ENCODE measurements around the gene STX4. TPM values are rescaled to one million over a fixed set of nuclear protein-coding genes. Genes with fewer than 3 reads are reported as not detected.

The STX4 gene
- total RNA-seq, 1 donor from 2014 or later = 26.1 TPM

DNA sequence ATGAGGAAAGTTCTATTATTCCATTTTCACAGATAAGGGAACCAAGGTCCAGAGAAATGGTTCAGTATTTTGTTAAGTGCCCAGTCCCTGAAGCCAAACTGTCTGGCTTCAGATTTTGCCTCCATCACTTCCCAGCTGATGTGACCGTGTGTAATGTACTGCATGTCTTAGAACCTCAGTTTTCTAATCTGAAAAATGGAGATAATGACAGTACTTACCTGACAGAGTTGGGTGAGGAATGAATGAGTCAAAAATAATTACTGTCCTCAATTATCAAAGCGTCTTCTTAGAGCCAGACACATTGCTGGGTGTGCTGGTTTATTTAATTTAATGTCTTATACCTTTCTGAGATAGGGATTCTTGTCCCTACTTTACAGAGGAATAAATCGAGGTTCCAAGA is 34.0 kb downstream of the STX4 start:
- TF ChIP-seq, protein P1, sequence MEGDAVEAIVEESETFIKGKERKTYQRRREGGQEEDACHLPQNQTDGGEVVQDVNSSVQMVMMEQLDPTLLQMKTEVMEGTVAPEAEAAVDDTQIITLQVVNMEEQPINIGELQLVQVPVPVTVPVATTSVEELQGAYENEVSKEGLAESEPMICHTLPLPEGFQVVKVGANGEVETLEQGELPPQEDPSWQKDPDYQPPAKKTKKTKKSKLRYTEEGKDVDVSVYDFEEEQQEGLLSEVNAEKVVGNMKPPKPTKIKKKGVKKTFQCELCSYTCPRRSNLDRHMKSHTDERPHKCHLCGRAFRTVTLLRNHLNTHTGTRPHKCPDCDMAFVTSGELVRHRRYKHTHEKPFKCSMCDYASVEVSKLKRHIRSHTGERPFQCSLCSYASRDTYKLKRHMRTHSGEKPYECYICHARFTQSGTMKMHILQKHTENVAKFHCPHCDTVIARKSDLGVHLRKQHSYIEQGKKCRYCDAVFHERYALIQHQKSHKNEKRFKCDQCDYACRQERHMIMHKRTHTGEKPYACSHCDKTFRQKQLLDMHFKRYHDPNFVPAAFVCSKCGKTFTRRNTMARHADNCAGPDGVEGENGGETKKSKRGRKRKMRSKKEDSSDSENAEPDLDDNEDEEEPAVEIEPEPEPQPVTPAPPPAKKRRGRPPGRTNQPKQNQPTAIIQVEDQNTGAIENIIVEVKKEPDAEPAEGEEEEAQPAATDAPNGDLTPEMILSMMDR (conservative IDR thresholded peaks at IDR 0.05; ENCODE audit: low read depth, low read length) = no peak
- DNase-seq (ENCODE audit: low read depth) = no peak
- no peak overlapping the region for H3K4me3 ChIP-seq (ENCODE audit: low read depth, low read length)

DNA sequence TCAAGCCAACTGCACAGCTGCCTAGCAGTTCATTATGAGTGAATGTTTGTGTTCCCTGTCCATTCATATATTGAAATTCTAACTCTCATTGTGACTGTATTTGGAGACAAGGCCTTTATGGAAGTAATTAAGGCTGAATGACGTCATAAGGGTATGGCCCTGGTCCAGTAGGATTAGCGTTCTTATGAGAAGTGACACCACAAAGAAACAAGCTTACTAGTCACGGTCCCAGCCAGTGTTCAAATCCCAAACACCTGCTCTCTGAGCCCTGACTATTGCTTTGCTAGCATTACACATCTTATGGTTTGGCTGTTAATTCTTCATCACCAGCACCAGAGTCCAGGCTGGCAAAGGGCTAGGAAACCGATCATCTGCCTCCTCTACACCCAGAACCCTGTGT is 38.5 kb downstream of the STX4 start:
- no peak for DNase-seq (ENCODE audit: low read depth)
- TF ChIP-seq, protein P1 (conservative IDR thresholded peaks at IDR 0.05; ENCODE audit: low read depth, low read length) = no peak
- peak overlapping the region; percentile 81 for H3K4me3 ChIP-seq (ENCODE audit: low read depth, low read length)

DNA sequence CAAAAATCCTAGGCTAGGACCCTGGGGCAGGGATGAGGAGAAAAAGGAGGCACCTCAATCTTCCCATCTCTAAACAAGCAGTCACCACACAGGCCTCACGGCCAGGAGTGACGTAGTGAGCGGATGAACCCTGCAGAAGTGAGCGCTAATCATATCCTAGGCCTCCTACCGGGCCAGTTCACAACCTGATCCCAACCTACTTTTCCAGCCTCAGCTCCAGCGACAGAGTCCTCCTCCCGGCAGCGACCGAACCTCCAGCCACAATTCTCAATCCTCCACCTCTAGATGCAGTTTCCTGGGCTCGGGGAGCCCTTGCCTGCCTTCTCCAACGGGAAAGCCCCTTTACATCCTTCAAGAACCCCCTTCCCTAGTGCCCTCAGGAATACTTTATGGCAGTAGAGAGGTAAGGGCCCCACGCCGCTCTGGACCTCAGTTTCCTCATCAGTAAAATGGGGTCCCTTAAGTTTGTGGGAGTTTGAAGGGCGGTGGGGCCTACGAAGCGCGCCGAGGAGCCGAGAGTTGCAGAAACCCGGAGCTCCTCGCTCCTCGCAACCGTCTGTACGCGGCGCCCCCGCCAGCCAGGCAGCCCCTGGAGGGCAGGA is 39.3 kb downstream of the STX4 start:
- no peak for DNase-seq (ENCODE audit: low read depth)
- TF ChIP-seq, protein P1 (conservative IDR thresholded peaks at IDR 0.05; ENCODE audit: low read depth, low read length) = peak; percentile 2
- peak overlapping the region; percentile 81 for H3K4me3 ChIP-seq (ENCODE audit: low read depth, low read length)

DNA sequence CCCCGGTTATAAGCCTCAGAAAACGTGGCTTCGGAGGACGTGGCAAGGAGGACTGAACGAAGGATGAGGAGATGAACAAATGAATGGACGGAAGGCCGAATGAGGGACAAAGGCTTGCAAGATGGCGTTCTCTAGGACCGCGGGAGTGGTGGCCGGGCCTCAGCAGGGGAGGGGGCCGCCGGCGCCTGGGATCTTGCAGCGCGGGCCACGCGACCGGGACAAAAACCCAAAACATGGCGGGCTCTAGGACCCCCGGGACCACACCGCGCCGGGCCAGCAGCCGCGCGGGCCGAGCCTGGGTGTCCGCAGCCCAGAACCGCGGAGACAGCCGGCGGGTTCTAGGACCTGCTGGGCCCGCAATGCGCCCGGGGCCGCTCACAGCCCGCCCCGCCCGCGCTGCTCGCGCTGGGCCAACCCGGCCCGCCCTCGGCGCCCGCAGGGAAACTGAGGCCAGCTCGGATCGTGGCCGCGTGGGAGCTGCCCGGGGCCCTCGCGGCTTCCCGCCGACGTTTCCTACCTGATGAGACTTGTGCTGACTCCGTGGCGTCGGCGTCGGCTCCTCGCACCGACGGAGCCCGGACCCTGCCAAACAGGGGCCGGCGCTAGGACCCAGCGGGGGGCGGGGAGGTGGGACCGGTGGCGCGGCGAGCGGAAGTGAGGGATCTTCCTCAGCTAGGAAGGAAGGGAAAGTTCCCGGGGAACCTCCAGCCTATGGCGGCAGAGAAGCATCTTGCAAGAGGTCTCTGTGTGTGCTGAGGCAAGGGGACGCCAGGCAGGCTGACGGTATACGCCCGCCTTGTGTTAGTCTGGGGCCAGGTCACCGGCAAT is 40.0 kb downstream of the STX4 start:
- no peak for DNase-seq (ENCODE audit: low read depth)
- TF ChIP-seq, protein P1 (conservative IDR thresholded peaks at IDR 0.05; ENCODE audit: low read depth, low read length) = no peak
- peak overlapping the region; percentile 81 for H3K4me3 ChIP-seq (ENCODE audit: low read depth, low read length)

DNA sequence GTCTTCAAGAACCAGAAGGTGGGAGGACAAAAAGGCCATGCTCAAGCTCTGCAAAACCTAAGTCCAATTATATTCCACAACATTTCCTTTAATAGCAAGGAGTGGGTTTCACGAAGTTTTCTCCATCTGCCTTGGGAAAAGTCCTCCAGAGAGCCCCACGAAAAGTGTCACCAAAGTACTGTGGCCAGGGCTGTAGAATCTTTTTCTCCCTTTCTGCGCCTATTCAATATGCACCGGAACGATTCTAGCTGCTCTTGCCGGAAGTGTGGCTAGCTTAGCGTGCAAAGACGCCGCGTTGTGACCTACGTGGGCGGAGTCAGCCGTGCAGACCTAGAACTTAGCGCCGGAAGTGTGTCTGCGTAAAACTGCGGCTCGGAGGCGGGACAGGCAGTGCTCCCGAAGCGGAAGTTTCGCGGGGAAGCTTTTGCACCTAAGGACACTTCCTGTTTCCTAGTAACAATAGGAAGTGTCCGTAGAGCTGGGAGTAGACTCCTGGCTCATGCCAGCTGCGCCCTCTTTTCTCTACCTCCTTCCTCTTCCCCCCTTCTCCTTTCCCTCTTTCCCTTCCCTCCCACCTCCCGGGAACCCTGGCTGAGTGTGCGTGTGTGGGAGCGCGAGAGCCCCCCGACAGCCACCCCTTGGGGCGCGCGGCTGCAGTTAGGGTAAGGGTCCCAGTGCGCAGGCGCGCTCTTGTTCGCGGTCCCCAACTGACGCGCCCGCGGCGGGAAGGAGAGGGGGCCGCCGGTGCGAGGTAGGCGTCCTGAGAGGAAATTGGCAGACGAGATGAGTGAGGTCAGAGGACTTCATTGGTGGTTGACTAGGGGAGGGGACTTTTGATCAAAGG is 40.8 kb downstream of the STX4 start, which contains the start of the genes ZNF646 and ZNF668:
TSS of gene ZNF646 (plus strand) at position 453 of the 844 bp plus-strand sequence. CDS start 1,903 bp downstream, outside the sequence.
TSS of gene ZNF668 (minus strand) at position 271 of the 844 bp plus-strand sequence. CDS start 9,781 bp downstream, outside the sequence.
- DNase-seq (ENCODE audit: low read depth) = peak; percentile 94
- TF ChIP-seq, protein P1 (conservative IDR thresholded peaks at IDR 0.05; ENCODE audit: low read depth, low read length) = no peak
- peak within 1 kb of the TSS; percentile 81 for H3K4me3 ChIP-seq (ENCODE audit: low read depth, low read length)

DNA sequence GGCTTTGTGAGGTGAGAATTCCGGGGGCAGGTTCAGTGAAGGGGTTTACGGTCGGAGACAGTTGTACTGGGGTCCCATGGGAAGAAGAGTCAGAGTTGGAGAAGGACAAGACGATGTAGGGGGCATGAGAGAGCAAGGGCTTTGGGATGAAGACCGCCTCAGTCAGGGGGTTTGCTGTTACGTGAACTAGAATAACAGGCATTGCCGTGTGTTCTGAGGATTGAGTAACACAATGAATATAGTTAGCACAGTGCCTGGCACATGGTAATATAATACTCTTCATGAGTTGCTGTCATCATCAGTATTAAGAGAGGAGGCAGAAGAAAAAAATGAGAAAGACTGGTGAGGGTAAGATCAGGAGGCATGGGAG is 41.4 kb downstream of the STX4 start:
- DNase-seq (ENCODE audit: low read depth) = no peak
- H3K4me3 ChIP-seq (ENCODE audit: low read depth, low read length) = peak overlapping the region; percentile 81
- TF ChIP-seq, protein P1 (conservative IDR thresholded peaks at IDR 0.05; ENCODE audit: low read depth, low read length) = no peak
